ENCODE results near the gene SETBP1. TPM values are rescaled to one million over a fixed set of nuclear protein-coding genes. Genes with fewer than 3 reads are reported as not detected.

SETBP1 gene
- total RNA-seq, 2 donors from 2014 or later, result 17.3 to 20.1 TPM

DNA sequence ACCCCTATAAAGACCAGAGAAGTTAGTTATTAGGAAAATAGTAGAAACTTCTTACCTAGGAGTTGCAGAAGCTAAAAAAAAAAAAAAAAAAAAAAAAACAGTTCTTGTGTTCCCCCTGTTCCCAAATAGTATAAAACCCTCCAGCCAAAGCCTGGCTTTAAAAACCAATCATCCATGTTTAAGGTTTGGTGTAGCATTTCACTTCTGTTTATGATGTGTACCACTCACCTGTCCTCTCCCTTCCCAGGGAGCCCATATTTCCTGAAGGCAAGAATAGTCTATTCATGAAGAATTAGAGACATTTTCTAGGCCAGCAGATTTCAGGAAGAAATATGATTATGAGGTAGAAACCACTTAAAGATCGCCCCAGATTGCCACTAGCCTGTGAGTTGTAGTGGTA lies 273.6 kb downstream of the SETBP1 start:
- no peak for DNase-seq
- peaks cover 37% of the 10 kb centered on the region for H3K36me3 Mint-ChIP-seq (ENCODE audit: low read depth)
- Histone ChIP-seq H3K9ac (ENCODE audit: extremely low read depth, low read length, poor library complexity, severe bottlenecking) (no peak overlapping the region), H3K9me3 (ENCODE audit: control insufficient read depth, low read length) (no peaks in the 10 kb centered on the region), H3K27me3 (ENCODE audit: control insufficient read depth, insufficient read depth, low read length, poor library complexity, severe bottlenecking) (no peaks in the 10 kb centered on the region), H3K4me1 (ENCODE audit: control insufficient read depth, insufficient read depth, low read length) (no peaks in the 10 kb centered on the region), H3K4me3 (ENCODE audit: low read length) (no peak overlapping the region), H3K27ac (ENCODE audit: low read depth, low read length) (no peak overlapping the region), H3K36me3 (ENCODE audit: control insufficient read depth, insufficient read depth, low read length) (peaks cover 62% of the 10 kb centered on the region)
- H3K9me3 Mint-ChIP-seq, result no peaks in the 10 kb centered on the region
- no peak overlapping the region for H3K4me3 Mint-ChIP-seq
- H3K4me1 Mint-ChIP-seq, result peaks cover 3% of the 10 kb centered on the region
- H3K27ac Mint-ChIP-seq, result no peak overlapping the region
- H3K27me3 Mint-ChIP-seq (ENCODE audit: insufficient read depth), result no peaks in the 10 kb centered on the region
- 50% methylated on average over 1 of the region's 1 CpG; no CpG with 5 or more reads in 1 of the 2 experiments for WGBS, 2 experiments (ENCODE audit: insufficient coverage in 1 of 2, insufficient read length in 1 of 2)
- TF ChIP-seq, protein P1, sequence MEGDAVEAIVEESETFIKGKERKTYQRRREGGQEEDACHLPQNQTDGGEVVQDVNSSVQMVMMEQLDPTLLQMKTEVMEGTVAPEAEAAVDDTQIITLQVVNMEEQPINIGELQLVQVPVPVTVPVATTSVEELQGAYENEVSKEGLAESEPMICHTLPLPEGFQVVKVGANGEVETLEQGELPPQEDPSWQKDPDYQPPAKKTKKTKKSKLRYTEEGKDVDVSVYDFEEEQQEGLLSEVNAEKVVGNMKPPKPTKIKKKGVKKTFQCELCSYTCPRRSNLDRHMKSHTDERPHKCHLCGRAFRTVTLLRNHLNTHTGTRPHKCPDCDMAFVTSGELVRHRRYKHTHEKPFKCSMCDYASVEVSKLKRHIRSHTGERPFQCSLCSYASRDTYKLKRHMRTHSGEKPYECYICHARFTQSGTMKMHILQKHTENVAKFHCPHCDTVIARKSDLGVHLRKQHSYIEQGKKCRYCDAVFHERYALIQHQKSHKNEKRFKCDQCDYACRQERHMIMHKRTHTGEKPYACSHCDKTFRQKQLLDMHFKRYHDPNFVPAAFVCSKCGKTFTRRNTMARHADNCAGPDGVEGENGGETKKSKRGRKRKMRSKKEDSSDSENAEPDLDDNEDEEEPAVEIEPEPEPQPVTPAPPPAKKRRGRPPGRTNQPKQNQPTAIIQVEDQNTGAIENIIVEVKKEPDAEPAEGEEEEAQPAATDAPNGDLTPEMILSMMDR (conservative IDR thresholded peaks at IDR 0.05), result no peak

DNA sequence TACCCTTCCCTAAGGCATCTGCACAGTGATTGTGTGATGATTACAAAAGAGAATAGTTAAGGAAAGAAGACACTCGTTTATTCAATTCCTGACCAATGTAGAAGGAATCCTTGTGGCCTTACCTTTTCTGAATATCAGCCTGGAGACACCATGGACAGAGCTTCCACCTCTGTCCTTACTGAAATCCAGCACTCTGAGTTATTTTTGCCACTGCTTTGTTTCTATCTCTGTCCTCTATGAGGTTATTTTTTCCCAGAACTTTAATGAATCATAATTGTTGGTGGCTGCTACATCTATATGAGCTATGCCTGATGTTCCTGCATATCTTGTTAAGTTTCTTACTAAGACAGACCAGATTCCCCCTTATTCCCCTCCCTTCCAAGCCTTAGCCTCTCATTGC lies 275.1 kb downstream of the SETBP1 start:
- H3K4me3 ChIP-seq (ENCODE audit: low read length), result no peak overlapping the region
- no peaks in the 10 kb centered on the region for H3K9me3 ChIP-seq (ENCODE audit: control insufficient read depth, low read length)
- no peak for DNase-seq
- Mint-ChIP-seq H3K36me3 (ENCODE audit: low read depth) (peaks cover 24% of the 10 kb centered on the region), H3K4me3 (no peak overlapping the region), H3K27me3 (ENCODE audit: insufficient read depth) (no peaks in the 10 kb centered on the region), H3K9me3 (no peaks in the 10 kb centered on the region), H3K4me1 (no peaks in the 10 kb centered on the region), H3K27ac (no peak overlapping the region)
- peaks cover 51% of the 10 kb centered on the region for H3K36me3 ChIP-seq (ENCODE audit: control insufficient read depth, insufficient read depth, low read length)
- no peak overlapping the region for H3K9ac ChIP-seq (ENCODE audit: extremely low read depth, low read length, poor library complexity, severe bottlenecking)
- H3K27me3 ChIP-seq (ENCODE audit: control insufficient read depth, insufficient read depth, low read length, poor library complexity, severe bottlenecking), result no peaks in the 10 kb centered on the region
- 83 to 85% methylated on average over 1 of the region's 1 CpG for WGBS, 2 experiments (ENCODE audit: insufficient coverage in 1 of 2, insufficient read length in 1 of 2)
- TF ChIP-seq, protein P1 (conservative IDR thresholded peaks at IDR 0.05), result no peak
- H3K27ac ChIP-seq (ENCODE audit: low read depth, low read length), result no peak overlapping the region
- H3K4me1 ChIP-seq (ENCODE audit: control insufficient read depth, insufficient read depth, low read length), result no peaks in the 10 kb centered on the region

DNA sequence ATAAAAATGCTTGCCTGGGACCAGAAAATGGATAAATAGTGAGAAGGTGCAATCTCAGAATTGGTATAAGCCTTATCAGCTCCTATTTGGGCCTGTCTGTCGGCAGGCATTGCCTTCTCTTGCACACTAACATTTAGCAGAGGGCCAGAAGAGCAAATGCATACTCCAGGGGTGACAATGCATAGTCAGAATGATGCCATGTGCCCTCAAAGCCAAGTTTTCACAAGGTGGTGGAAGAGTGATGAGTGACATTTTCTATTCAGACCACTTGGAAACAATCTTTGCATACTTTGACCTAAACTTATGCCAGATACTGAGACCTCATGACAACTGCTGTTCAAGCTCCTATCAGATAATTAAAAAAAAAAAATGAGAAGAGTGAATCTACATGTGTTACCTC lies 276.3 kb downstream of the SETBP1 start:
- 92 to 100% methylated on average over 1 of the region's 1 CpG for WGBS, 2 experiments (ENCODE audit: insufficient coverage in 1 of 2, insufficient read length in 1 of 2)
- Histone ChIP-seq H3K9ac (ENCODE audit: extremely low read depth, low read length, poor library complexity, severe bottlenecking) (no peak overlapping the region), H3K4me1 (ENCODE audit: control insufficient read depth, insufficient read depth, low read length) (no peaks in the 10 kb centered on the region), H3K27me3 (ENCODE audit: control insufficient read depth, insufficient read depth, low read length, poor library complexity, severe bottlenecking) (no peaks in the 10 kb centered on the region), H3K4me3 (ENCODE audit: low read length) (no peak overlapping the region), H3K36me3 (ENCODE audit: control insufficient read depth, insufficient read depth, low read length) (peaks cover 49% of the 10 kb centered on the region), H3K27ac (ENCODE audit: low read depth, low read length) (no peak overlapping the region), H3K9me3 (ENCODE audit: control insufficient read depth, low read length) (no peaks in the 10 kb centered on the region)
- Mint-ChIP-seq H3K27me3 (ENCODE audit: insufficient read depth) (no peaks in the 10 kb centered on the region), H3K9me3 (no peaks in the 10 kb centered on the region), H3K4me1 (no peaks in the 10 kb centered on the region), H3K27ac (no peak overlapping the region), H3K36me3 (ENCODE audit: low read depth) (peaks cover 12% of the 10 kb centered on the region), H3K4me3 (no peak overlapping the region)
- TF ChIP-seq, protein P1 (conservative IDR thresholded peaks at IDR 0.05), result no peak
- DNase-seq, result no peak

Data from endodermal cell (in vitro differentiated cells).